GM23338 (cell line): ENCODE measurements around the gene TCF7L1. TPM values are rescaled to one million over a fixed set of nuclear protein-coding genes. Genes with fewer than 3 reads are reported as not detected.
A peak's percentile ranks its signal among the peaks of the same experiment; 100 is the strongest.

Experiments used
- ATAC-seq: fragments of 200-7000 bp; cut with Tn5 transposase; 3 replicates; pipeline ENCODE4 v1.9.1; 2020
- DNase-seq: peaks from one replicate; pipeline ENCODE4 v3.0.0-alpha.2; 2015; ENCODE audit warnings: low spot score
- H2AFZ ChIP-seq: fragments of 200-600 bp; sonication (generic); 2 replicates; pipeline ENCODE4 v1.8.0; 2016; ENCODE audit warnings: antibody characterized with exemption, mild to moderate bottlenecking, moderate library complexity
- H3F3A ChIP-seq: fragments of 200-600 bp; sonication (generic); replicated peaks from 2 replicates; pipeline ENCODE4 v1.8.0; 2017; ENCODE audit warnings: antibody characterized with exemption, mixed run types, low read depth
- H3K27ac ChIP-seq: fragments of 200-600 bp; sonication (generic); 2 replicates; pipeline ENCODE4 v1.6.1; 2016; ENCODE audit warnings: low read depth
- H3K27me3 ChIP-seq: fragments of 200-600 bp; sonication (generic); 2 replicates; pipeline ENCODE4 v1.8.0; 2016; ENCODE audit warnings: mild to moderate bottlenecking, mixed run types, moderate library complexity; ENCODE audit not compliant: insufficient read depth
- H3K36me3 ChIP-seq: fragments of 200-600 bp; sonication (generic); 2 replicates; pipeline ENCODE4 v1.8.0; 2016; ENCODE audit warnings: mild to moderate bottlenecking; ENCODE audit not compliant: insufficient read depth
- H3K4me1 ChIP-seq: fragments of 200-600 bp; sonication (generic); 2 replicates; pipeline ENCODE4 v1.8.0; 2016; ENCODE audit warnings: mild to moderate bottlenecking, moderate library complexity; ENCODE audit not compliant: insufficient read depth
- H3K4me2 ChIP-seq: fragments of 200-600 bp; sonication (generic); 2 replicates; pipeline ENCODE4 v1.7.1; 2017; ENCODE audit warnings: mixed run types
- H3K4me3 ChIP-seq: fragments of 200-600 bp; sonication (generic); 2 replicates; pipeline ENCODE4 v1.6.1; 2016; ENCODE audit warnings: mixed run types
- H3K79me2 ChIP-seq: fragments of 200-600 bp; sonication (generic); replicated peaks from 2 replicates; pipeline ENCODE4 v1.8.0; 2017; ENCODE audit warnings: mild to moderate bottlenecking; ENCODE audit not compliant: insufficient read depth
- H3K9me2 ChIP-seq: fragments of 200-600 bp; sonication (generic); 2 replicates; pipeline ENCODE4 v1.8.0; 2017; ENCODE audit not compliant: insufficient read depth
- H4K20me1 ChIP-seq: fragments of 200-600 bp; sonication (generic); replicated peaks from 2 replicates; pipeline ENCODE4 v1.8.0; 2017; ENCODE audit warnings: mild to moderate bottlenecking; ENCODE audit not compliant: insufficient read depth
- H3K27ac Mint-ChIP-seq: 2 replicates; pipeline ENCODE4 v1.8.0; 2020; ENCODE audit warnings: inconsistent platforms, mild to moderate bottlenecking, moderate library complexity, mixed read lengths
- H3K27me3 Mint-ChIP-seq: 3 replicates; pipeline ENCODE4 v1.8.0; 2022; ENCODE audit warnings: low read depth, mild to moderate bottlenecking, moderate library complexity, mixed read lengths, inconsistent platforms; ENCODE audit not compliant: insufficient read depth, poor library complexity
- H3K36me3 Mint-ChIP-seq: 3 replicates; pipeline ENCODE4 v1.8.0; 2021; ENCODE audit warnings: low read depth, mild to moderate bottlenecking, inconsistent platforms, moderate library complexity, mixed read lengths
- H3K4me1 Mint-ChIP-seq: 3 replicates; pipeline ENCODE4 v1.8.0; 2020; ENCODE audit warnings: mild to moderate bottlenecking, inconsistent platforms, mixed read lengths
- H3K4me3 Mint-ChIP-seq: 3 replicates; pipeline ENCODE4 v1.8.0; 2021; ENCODE audit warnings: moderate library complexity, mild to moderate bottlenecking, inconsistent platforms, mixed read lengths
- H3K9me3 Mint-ChIP-seq: 3 replicates; pipeline ENCODE4 v1.8.0; 2020; ENCODE audit warnings: moderate library complexity, mild to moderate bottlenecking, inconsistent platforms, mixed read lengths
- CREB1 ChIP-seq: fragments of 250-450 bp; sonication (Bioruptor Pico); IDR thresholded peaks from 2 replicates; pipeline ENCODE4 v1.5.0; 2020; ENCODE audit warnings: low read depth, mild to moderate bottlenecking, moderate library complexity
- EZH2 ChIP-seq: fragments of 200-600 bp; sonication (generic); IDR thresholded peaks from one replicate; pipeline ENCODE4 v1.8.0; 2017; ENCODE audit warnings: antibody characterized with exemption, mild to moderate bottlenecking, low read depth; ENCODE audit not compliant: unreplicated experiment
- JUNB ChIP-seq: IDR thresholded peaks from one replicate; pipeline ENCODE4 v1.6.1; 2016; ENCODE audit warnings: antibody characterized with exemption; ENCODE audit not compliant: unreplicated experiment
- NANOG ChIP-seq: IDR thresholded peaks from 2 replicates; pipeline ENCODE4 v1.6.1; 2016; ENCODE audit warnings: antibody characterized with exemption, borderline replicate concordance
- STAT1 ChIP-seq: IDR thresholded peaks from one replicate; pipeline ENCODE4 v1.6.1; 2016; ENCODE audit warnings: antibody characterized with exemption; ENCODE audit not compliant: unreplicated experiment
- ZNF114 ChIP-seq: fragments of 250-450 bp; sonication (Bioruptor Pico); IDR thresholded peaks from 2 replicates; pipeline ENCODE4 v1.5.0; 2020; ENCODE audit warnings: mild to moderate bottlenecking, moderate library complexity
- ZNF331 ChIP-seq: fragments of 250-450 bp; sonication (Bioruptor Pico); IDR thresholded peaks from 2 replicates; pipeline ENCODE4 v1.5.0; 2020; ENCODE audit warnings: low read depth, mild to moderate bottlenecking, moderate library complexity
- polyA plus RNA-seq: library from polyadenylated mRNA; unstranded; fragments of >200 nt; fragmentation: Nextera tagmentation; extraction: Ambion mirVana; gene quantifications from 2 replicates; pipeline ENCODE4 v1.2.1, GENCODE V29; 2016
- total RNA-seq: library from RNA; depleted of rRNA; stranded (reverse); fragments of >200 nt; shearing (Covaris generic); gene quantifications from 2 replicates; pipeline ENCODE4 v1.2.3, GENCODE V29; 2014
- TF ChIP-seq, protein P1 (sequence below): IDR thresholded peaks from one replicate; pipeline ENCODE4 v1.6.1; 2018; ENCODE audit warnings: antibody characterized with exemption; ENCODE audit not compliant: unreplicated experiment
- TF ChIP-seq, protein P2 (sequence below): fragments of 250-450 bp; sonication (Bioruptor Pico); IDR thresholded peaks from 2 replicates; pipeline ENCODE4 v1.5.0; 2020; ENCODE audit warnings: mild to moderate bottlenecking, moderate library complexity
- TF ChIP-seq, protein P3 (sequence below), 2 experiments: fragments of 200-600 bp in 1 of 2; sonication (generic) in 1 of 2; conservative IDR thresholded peaks; 2 replicates each; pipeline versions ENCODE4 v1.5.1 to v1.6.1; 2016 to 2017; ENCODE audit warnings: antibody characterized with exemption in 2 of 2, low read depth in 2 of 2, mild to moderate bottlenecking in 2 of 2, moderate library complexity in 1 of 2

The TCF7L1 gene
- total and polyA plus RNA-seq, 2 experiments from 2014 or later, result 47.3 to 101 TPM

DNA sequence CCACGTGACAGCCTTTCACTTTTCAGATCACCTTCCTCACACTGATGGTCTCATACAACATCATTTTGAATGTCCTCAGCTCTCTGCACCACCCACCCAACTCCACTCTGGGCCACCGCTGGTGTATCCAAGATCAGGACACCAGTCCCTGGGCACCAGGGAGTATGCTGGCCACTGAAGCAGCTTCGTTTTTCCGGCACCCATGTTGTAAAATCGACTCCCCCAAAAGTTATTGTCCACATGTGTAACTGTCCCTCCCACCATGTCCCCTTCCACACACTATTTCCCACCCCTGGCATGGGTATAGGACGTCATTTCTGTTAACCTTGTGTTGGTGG, 98.2 kb downstream of the TCF7L1 start:
- H3F3A ChIP-seq, result peaks cover 10% of the 10 kb centered on the region
- no peaks in the 10 kb centered on the region for H3K9me2 ChIP-seq
- no peak overlapping the region for H2AFZ ChIP-seq
- no peaks in the 10 kb centered on the region for H3K27me3 ChIP-seq
- TF ChIP-seq, protein P1, sequence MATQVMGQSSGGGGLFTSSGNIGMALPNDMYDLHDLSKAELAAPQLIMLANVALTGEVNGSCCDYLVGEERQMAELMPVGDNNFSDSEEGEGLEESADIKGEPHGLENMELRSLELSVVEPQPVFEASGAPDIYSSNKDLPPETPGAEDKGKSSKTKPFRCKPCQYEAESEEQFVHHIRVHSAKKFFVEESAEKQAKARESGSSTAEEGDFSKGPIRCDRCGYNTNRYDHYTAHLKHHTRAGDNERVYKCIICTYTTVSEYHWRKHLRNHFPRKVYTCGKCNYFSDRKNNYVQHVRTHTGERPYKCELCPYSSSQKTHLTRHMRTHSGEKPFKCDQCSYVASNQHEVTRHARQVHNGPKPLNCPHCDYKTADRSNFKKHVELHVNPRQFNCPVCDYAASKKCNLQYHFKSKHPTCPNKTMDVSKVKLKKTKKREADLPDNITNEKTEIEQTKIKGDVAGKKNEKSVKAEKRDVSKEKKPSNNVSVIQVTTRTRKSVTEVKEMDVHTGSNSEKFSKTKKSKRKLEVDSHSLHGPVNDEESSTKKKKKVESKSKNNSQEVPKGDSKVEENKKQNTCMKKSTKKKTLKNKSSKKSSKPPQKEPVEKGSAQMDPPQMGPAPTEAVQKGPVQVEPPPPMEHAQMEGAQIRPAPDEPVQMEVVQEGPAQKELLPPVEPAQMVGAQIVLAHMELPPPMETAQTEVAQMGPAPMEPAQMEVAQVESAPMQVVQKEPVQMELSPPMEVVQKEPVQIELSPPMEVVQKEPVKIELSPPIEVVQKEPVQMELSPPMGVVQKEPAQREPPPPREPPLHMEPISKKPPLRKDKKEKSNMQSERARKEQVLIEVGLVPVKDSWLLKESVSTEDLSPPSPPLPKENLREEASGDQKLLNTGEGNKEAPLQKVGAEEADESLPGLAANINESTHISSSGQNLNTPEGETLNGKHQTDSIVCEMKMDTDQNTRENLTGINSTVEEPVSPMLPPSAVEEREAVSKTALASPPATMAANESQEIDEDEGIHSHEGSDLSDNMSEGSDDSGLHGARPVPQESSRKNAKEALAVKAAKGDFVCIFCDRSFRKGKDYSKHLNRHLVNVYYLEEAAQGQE, result no peak
- no peak for TF ChIP-seq JUNB
- no peak for TF ChIP-seq NANOG
- TF ChIP-seq, protein P2, sequence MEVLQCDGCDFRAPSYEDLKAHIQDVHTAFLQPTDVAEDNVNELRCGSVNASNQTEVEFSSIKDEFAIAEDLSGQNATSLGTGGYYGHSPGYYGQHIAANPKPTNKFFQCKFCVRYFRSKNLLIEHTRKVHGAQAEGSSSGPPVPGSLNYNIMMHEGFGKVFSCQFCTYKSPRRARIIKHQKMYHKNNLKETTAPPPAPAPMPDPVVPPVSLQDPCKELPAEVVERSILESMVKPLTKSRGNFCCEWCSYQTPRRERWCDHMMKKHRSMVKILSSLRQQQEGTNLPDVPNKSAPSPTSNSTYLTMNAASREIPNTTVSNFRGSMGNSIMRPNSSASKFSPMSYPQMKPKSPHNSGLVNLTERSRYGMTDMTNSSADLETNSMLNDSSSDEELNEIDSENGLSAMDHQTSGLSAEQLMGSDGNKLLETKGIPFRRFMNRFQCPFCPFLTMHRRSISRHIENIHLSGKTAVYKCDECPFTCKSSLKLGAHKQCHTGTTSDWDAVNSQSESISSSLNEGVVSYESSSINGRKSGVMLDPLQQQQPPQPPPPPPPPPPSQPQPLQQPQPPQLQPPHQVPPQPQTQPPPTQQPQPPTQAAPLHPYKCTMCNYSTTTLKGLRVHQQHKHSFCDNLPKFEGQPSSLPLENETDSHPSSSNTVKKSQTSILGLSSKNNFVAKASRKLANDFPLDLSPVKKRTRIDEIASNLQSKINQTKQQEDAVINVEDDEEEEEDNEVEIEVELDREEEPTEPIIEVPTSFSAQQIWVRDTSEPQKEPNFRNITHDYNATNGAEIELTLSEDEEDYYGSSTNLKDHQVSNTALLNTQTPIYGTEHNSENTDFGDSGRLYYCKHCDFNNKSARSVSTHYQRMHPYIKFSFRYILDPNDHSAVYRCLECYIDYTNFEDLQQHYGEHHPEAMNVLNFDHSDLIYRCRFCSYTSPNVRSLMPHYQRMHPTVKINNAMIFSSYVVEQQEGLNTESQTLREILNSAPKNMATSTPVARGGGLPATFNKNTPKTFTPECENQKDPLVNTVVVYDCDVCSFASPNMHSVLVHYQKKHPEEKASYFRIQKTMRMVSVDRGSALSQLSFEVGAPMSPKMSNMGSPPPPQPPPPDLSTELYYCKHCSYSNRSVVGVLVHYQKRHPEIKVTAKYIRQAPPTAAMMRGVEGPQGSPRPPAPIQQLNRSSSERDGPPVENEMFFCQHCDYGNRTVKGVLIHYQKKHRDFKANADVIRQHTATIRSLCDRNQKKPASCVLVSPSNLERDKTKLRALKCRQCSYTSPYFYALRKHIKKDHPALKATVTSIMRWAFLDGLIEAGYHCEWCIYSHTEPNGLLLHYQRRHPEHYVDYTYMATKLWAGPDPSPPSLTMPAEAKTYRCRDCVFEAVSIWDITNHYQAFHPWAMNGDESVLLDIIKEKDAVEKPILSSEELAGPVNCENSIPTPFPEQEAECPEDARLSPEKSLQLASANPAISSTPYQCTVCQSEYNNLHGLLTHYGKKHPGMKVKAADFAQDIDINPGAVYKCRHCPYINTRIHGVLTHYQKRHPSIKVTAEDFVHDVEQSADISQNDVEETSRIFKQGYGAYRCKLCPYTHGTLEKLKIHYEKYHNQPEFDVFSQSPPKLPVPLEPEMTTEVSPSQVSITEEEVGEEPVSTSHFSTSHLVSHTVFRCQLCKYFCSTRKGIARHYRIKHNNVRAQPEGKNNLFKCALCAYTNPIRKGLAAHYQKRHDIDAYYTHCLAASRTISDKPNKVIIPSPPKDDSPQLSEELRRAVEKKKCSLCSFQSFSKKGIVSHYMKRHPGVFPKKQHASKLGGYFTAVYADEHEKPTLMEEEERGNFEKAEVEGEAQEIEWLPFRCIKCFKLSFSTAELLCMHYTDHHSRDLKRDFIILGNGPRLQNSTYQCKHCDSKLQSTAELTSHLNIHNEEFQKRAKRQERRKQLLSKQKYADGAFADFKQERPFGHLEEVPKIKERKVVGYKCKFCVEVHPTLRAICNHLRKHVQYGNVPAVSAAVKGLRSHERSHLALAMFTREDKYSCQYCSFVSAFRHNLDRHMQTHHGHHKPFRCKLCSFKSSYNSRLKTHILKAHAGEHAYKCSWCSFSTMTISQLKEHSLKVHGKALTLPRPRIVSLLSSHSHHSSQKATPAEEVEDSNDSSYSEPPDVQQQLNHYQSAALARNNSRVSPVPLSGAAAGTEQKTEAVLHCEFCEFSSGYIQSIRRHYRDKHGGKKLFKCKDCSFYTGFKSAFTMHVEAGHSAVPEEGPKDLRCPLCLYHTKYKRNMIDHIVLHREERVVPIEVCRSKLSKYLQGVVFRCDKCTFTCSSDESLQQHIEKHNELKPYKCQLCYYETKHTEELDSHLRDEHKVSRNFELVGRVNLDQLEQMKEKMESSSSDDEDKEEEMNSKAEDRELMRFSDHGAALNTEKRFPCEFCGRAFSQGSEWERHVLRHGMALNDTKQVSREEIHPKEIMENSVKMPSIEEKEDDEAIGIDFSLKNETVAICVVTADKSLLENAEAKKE, result no peak
- TF ChIP-seq STAT1, result no peak
- TF ChIP-seq ZNF114 (CRISPR knock-in tag), result no peak
- no peak for TF ChIP-seq EZH2
- TF ChIP-seq, protein P3, sequence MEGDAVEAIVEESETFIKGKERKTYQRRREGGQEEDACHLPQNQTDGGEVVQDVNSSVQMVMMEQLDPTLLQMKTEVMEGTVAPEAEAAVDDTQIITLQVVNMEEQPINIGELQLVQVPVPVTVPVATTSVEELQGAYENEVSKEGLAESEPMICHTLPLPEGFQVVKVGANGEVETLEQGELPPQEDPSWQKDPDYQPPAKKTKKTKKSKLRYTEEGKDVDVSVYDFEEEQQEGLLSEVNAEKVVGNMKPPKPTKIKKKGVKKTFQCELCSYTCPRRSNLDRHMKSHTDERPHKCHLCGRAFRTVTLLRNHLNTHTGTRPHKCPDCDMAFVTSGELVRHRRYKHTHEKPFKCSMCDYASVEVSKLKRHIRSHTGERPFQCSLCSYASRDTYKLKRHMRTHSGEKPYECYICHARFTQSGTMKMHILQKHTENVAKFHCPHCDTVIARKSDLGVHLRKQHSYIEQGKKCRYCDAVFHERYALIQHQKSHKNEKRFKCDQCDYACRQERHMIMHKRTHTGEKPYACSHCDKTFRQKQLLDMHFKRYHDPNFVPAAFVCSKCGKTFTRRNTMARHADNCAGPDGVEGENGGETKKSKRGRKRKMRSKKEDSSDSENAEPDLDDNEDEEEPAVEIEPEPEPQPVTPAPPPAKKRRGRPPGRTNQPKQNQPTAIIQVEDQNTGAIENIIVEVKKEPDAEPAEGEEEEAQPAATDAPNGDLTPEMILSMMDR (conservative IDR thresholded peaks at IDR 0.05; ENCODE audit: low read depth in 2 of 2), result no peak
- no peak for TF ChIP-seq CREB1 (CRISPR knock-in tag)
- no peak for TF ChIP-seq ZNF331 (CRISPR knock-in tag)
- peak overlapping the region; percentile 57 for H3K27ac ChIP-seq
- DNase-seq (no peak), ATAC-seq (no peak)
- Mint-ChIP-seq H3K9me3 (no peaks in the 10 kb centered on the region), H3K27ac (peak overlapping the region; percentile 52), H3K36me3 (peaks cover 15% of the 10 kb centered on the region), H3K4me3 (peak overlapping the region; percentile 32), H3K4me1 (peaks cover 75% of the 10 kb centered on the region), H3K27me3 (peaks cover 24% of the 10 kb centered on the region)
- peaks cover 44% of the 10 kb centered on the region; the same call in 1 of the 2 replicates for H4K20me1 ChIP-seq
- peak overlapping the region; percentile 48 for H3K4me2 ChIP-seq
- peak overlapping the region; percentile 29; the same call in 1 of the 2 replicates for H3K4me3 ChIP-seq
- 0 out of 2 replicates have a peak, but pooled peaks cover 4% of the 10 kb centered on the region for H3K36me3 ChIP-seq
- H3K79me2 ChIP-seq, result peaks cover 93% of the 10 kb centered on the region
- peaks cover 86% of the 10 kb centered on the region for H3K4me1 ChIP-seq
